ENCODE measurements around the gene CYBRD1.

DNA sequence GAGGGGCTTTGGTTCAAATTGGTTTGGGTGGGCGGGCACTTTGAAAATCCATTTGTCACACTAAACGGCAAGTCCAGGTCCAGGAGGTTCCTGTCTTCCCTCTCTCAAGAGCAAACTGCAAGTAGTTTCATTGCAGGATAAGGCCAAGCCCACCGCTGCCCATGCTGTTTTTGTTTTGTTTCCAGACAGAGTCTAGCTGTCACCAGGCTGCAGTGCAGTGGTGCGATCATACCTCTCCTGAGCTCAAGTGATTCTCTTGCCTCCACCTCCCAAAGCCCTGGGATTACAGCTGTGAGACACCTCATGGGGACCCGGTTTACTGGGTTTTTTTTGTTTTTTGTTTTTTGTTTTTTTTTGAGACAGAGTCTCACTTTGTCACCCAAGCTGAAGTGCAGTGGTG is 1.8 kb upstream of the CYBRD1 start:
- TF ChIP-seq, protein P1, sequence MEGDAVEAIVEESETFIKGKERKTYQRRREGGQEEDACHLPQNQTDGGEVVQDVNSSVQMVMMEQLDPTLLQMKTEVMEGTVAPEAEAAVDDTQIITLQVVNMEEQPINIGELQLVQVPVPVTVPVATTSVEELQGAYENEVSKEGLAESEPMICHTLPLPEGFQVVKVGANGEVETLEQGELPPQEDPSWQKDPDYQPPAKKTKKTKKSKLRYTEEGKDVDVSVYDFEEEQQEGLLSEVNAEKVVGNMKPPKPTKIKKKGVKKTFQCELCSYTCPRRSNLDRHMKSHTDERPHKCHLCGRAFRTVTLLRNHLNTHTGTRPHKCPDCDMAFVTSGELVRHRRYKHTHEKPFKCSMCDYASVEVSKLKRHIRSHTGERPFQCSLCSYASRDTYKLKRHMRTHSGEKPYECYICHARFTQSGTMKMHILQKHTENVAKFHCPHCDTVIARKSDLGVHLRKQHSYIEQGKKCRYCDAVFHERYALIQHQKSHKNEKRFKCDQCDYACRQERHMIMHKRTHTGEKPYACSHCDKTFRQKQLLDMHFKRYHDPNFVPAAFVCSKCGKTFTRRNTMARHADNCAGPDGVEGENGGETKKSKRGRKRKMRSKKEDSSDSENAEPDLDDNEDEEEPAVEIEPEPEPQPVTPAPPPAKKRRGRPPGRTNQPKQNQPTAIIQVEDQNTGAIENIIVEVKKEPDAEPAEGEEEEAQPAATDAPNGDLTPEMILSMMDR (IDR thresholded peaks at IDR 0.05), result no peak
- no peak for TF ChIP-seq POLR2A (IDR thresholded peaks at IDR 0.05)
